ENCODE results near the gene SDR9C7.
"Not testable (repeated sequence)": the region's sequence is repeated elsewhere in the genome, so short reads cannot be mapped to it uniquely, and the experiment has no call there.

The SDR9C7 gene

GRCh38 chr12:56914724-56915123 is 19.5 kb downstream of the SDR9C7 start:
- DNase-seq (ENCODE audit: low read depth) = no peak

- no peak for DNase-seq (ENCODE audit: low read depth)
Measured at GRCh38 chr12:56914256-56914655, 20.0 kb downstream of the SDR9C7 start.

DNA sequence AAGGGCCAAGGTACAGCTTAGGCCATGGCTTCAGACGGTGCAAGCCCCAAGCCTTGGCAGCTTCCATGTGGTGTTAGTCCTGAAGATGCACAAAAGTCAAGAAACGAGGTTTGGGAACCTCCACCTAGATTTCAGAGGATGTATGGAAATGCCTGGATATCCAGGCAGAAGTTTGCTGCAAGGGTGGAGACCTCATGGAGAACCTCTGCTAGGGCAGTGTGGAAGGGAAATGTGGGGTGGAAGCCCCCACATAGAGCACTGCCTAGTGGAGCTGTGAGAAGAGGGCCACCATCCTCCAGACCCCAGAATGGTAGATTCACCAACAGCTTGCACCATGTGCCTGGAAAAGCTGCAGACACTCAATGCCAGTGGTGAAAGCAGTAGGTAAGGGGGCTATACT is 24.8 kb downstream of the SDR9C7 start:
- DNase-seq (ENCODE audit: low read depth) = not testable (repeated sequence)

DNA sequence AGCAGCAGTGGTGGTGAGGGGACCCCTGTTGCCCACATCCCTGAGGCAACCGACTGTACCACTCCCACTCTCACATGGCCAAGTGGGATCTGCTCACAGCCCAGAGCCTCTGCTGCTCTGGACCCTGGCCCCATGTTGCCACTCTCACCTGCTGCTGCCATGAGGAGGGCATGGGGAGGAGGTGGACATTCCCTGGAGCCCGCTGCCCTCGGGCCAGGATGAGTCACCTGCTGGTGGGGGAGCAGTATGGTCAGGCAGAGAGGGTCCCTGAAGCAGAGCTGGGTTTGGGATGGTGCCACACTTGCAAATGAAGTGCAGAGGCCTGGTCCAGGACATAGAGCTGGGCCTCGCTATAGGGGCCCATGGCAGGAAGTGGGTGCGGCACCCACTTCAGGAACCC is 26.1 kb downstream of the SDR9C7 start:
- no peak for DNase-seq (ENCODE audit: low read depth)

DNA sequence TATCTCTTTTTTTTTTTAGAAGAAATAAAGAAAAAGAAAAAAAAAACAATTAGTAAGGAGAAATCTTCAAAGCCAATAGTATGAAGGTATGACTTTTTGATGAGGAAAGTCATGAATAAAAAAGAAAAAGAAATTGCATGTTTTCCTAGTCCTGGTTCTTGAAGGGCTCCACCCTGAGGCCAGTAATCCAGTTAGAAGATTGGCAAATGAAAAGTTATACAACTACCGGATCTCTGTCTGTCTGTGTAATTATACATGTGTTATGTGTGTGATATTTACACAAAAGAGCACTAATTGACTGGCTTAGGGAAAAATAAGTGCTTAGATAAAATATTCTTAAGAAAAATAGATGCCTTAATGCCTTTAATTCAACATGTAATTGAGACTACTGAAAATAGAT is 28.4 kb downstream of the SDR9C7 start:
- no peak for DNase-seq (ENCODE audit: low read depth)

DNA sequence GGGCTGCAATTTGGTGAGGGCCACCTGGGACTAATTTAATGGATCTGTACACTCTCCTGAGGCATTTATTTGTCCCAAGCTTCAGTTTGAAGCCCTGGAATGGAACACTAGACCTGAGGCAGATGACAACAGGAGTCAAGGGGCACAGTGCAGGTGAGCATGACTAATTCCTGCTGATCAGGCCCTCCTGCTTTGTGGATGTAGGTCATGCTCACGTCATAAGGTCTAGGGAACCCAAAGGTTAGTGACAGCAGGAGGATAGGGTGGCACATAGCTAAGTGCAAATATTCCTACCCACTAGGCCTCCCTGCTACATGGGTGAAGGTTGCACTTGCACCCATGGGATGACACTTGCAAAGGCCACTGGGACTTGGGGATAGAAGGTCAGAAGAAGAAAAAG is 30.8 kb downstream of the SDR9C7 start:
- DNase-seq (ENCODE audit: low read depth) = no peak

GRCh38 chr12:56901313-56901712 is 32.9 kb downstream of the SDR9C7 start:
- not testable (repeated sequence) for DNase-seq (ENCODE audit: low read depth)

DNA sequence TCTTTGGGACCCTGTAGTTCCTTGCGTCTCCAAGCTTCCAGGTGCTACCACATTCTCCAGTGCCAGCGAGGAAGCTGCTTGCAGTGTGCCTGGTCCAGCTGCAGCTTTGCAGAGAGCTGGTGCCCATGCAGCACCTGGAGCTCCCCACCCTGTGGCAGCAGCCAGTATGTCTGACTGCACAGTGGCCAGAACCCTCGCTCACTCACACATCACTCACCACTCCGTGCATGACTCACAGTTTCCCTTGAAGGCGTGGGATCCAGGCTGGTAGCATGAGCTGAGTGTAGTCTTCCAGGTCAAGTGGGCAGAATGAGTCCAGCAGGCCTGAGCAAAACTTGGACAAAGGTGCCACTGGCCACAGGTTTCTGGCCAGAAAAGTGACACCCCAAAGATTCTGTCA is 33.6 kb downstream of the SDR9C7 start:
- no peak for DNase-seq (ENCODE audit: low read depth)

- no peak for DNase-seq (ENCODE audit: low read depth)
Measured at GRCh38 chr12:56898938-56899337, 35.3 kb downstream of the SDR9C7 start.

DNA sequence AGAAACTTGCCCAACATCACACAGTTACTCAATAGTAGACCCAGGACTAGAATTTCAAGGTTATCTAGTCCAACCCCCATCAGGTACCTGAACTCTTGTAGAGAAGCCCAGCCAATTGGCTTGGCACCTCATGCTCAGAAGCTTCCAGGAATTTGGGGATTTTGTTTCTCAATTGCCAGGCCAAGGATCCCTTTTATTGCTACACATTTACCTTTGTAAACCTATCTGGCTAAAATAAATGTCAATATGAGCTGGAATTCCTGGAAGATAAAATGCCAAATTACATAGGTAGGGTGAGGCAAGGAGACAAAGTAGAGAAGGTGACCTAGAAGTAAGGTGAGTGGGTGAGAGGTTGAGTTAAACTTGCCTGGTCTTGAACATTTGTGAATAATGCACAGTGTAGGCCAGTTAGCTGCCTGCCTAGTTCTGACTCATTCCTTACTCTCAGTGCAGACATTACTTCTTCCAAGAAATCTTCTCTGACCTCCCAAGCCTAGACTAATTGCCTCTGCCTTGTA is 36.3 kb downstream of the SDR9C7 start:
- no peak for DNase-seq (ENCODE audit: low read depth)

DNA sequence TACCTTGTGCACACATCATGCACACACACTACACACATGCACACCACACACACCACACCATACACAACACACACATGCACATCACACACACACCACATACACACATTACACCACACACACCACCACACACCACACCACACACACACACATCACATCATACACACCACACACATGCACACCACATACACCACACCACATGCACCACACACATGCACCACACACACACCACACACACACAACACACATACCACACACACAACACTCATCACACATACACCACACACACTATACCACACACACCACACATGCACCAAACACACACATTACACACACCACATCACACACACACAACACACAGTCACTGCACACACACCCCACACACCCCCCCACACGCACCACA is 38.1 kb downstream of the SDR9C7 start:
- DNase-seq (ENCODE audit: low read depth) = no peak

DNA sequence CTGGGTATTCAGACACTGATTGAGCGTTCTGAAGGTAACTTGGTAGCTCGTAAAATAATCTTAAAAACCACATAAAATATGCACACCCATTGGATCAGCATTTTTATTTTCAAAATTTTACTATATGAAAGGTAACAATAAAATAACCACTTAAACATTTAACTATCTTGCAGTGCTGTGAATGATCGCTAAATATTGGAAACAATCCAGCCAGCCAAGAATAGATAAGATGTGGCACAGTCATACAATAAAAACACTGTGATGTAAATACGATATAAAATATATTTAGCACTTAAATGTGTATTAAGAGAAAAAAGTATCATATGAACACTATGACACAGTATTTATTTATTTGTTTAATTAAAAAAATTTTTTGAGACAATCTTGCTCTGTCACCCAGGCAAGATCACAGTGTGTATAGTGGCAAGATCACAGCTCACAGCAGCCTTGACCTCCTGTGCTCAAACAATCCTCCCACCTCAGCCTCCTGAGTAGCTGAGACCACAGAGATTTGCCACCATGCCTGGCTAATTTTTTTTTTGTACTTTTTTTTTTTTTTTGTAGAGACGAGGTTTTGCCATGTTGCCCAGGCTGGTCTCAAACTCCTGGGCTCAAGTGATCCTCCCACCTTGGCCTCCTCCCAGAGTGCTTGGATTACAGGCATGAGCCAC is 39.4 kb downstream of the SDR9C7 start:
- DNase-seq (ENCODE audit: low read depth) = no peak

DNA sequence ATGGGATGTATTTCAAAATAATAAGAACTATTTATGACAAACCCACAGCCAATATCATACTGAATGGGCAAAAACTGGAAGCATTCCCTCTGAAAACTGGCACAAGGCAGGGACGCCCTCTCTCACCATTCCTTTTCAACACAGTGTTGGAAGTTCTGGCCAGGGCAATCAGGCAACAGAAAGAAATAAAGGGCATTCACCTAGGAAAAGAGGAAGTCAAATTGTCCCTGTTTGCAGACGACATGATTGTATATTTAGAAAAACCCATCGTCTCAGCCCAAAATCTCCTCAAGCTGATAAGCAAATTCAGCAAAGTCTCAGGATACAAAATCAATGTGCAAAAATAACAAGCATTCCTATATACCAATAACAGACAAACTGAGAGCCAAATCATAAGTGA is 42.3 kb downstream of the SDR9C7 start:
- DNase-seq (ENCODE audit: low read depth) = not testable (repeated sequence)

GRCh38 chr12:56886319-56886718 is 47.9 kb downstream of the SDR9C7 start:
- no peak for DNase-seq (ENCODE audit: low read depth)

GRCh38 chr12:56885316-56885715 is 48.9 kb downstream of the SDR9C7 start:
- no peak for DNase-seq (ENCODE audit: low read depth)

DNA sequence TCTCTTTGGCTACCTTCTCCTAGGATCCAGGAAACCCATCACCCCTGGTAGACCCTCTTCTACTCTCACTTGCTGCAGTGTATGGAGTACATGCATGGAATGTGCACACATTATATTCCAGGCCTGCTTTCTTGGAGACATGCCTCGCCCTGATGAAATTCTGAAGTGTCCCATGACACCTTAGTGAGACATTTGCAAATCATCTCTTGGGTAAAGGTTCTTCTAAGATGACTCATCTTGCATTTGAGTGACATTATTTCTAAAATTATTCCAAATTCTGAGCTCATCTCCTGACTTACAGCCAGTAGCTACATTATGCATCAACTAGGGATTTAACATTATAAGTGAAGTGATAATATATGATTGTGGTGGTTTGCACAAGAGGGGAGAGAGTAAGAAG is 49.8 kb downstream of the SDR9C7 start:
- no peak for DNase-seq (ENCODE audit: low read depth)

DNA sequence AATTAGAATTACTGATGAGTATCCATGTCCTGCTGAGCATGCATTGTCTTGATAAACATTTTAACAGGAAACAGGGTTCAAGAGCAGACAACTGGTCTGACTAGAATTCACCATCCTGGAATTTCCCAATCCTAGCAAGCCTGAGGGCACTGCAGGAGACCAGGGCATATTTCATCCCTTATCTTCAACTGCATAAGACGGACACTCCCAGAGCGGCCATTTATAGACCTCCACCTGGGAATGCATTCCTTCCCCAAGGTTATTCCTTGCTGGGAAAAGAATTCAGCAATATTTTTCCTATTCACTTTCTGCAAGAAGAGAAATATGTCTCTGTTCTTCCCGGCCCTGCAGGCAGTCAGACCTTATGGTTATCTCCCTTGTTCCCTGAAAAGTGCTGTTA is 51.8 kb downstream of the SDR9C7 start:
- not testable (repeated sequence) for DNase-seq (ENCODE audit: low read depth)

GRCh38 chr12:56880125-56880992 is 53.8 kb downstream of the SDR9C7 start:
- DNase-seq (ENCODE audit: low read depth) = no peak

DNA sequence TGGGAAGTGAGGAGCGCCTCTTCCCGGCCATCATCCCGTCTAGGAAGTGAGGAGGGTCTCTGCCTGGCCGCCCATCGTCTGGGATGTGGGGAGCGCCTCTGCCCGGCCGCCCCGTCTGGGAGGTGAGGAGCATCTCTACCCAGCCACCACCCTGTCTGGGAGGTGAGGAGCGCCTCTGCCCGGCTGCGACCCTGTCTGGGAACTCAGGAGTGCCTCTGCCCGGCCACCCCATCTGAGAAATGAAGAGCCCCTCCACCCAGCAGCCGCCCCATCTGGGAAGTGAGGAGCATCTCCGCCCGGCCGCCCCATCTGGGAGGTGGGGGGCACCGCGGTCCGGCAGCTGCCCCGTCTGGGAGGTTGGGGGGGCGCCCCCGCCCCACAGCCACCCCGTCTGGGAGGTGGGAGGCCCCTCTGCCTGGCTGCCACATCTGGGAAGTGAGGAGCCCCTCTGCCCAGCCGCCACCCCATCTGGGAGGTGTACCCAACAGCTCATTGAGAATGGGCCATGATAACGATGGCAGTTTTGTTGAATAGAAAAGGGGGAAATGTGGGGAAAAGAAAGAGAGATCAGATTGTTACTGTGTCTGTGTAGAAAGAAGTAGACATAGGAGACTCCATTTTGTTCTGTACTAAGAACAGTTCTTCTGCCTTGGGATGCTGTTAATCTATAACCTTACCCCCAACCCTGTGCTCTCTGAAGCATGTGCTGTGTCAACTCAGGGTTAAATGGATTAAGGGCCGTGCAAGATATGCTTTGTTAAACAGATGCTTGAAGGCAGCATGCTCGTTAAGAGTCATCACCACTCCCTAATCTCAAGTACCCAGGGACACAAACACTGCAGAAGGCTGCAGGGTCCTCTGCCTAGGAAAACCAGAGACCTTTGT is 54.7 kb downstream of the SDR9C7 start:
- not testable (repeated sequence) for DNase-seq (ENCODE audit: low read depth)

DNA sequence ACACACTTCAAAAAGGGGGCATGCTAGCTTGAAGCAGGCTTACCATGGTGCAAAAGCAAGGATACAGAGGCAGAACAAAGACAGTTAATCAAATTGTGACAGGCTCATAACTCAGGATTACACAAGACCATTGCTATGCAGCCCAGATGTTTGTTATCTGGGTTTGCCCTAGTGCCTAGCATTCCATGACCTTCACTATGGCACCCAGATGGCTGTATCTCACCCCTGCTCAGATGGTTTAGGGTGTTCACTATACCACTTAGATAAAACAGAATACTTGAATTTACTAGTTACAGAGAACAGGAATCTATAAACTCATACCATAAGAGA is 56.2 kb downstream of the SDR9C7 start:
- DNase-seq (ENCODE audit: low read depth) = no peak

DNA sequence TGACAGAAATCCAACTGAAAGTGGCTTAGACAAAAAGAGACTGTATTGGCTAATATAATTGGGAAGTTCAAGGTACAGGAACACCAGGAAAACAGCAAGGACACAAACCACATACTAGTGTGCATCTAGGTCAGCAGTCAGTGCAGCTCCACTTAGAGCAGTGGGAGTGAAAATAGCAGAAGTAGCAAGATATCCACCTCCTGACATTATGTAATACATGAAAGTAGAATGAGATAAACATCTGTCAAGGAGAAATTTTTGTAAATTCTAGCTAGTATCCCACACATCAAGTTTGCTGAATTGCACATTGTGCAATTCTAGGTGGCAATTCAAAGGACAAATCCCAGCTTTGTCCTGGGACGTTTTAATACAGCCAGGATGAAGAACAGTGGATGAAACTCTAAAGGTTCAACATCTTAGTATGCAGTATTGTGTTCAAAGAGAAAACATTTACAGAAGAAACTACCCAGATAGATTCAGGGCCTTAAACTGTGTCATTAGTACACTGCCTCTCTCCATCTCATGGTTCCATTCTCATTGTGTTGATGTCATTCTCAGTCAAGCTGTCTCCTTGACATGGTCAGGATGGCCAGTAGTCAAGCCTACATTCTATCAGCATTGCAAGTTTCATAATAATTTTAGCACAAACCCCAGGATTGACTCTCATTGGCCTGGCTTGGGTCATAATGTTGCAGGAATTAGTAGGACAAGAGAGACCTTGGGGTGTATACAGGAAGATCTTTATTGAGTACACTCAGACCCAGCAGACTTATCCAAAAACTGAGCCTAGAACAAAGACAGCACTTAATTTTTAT is 56.8 kb downstream of the SDR9C7 start:
- DNase-seq (ENCODE audit: low read depth) = no peak

DNA sequence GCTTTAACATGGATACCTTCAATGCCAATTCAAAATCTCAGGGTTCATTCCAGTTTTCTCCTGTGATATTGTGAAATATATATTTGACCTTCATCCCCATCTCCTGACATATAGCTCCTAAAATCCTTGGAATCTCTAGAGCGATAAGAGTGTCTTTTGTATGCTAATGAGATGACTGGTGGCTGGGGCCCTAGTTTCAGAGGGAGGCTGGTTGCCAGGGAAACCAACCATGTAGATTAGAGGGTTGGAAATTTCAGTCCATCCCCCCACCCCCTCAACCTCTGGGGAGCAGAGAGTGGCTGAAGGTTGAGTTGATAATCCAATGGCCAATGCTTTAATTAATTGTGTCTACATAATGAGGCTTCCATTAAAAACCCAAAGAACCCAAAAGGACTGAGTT is 59.4 kb downstream of the SDR9C7 start:
- DNase-seq (ENCODE audit: low read depth) = no peak

Data from activated T-helper 9 cell treated with anti-CD3 and anti-CD28 coated beads, Interleukin-2, amount 50 U/mL, for 16 hours (primary cell).